Astrocyte (in vitro differentiated cells and primary cell): ENCODE measurements around the gene ZNF526. TPM values are rescaled to one million over a fixed set of nuclear protein-coding genes. Genes with fewer than 3 reads are reported as not detected.

Experiments used
- DNase-seq: peaks from one replicate; pipeline ENCODE4 v3.0.0-alpha.2; 2010; ENCODE audit warnings: low read depth
- FAIRE-seq: peaks from 2 replicates; lab custom pipeline; 2011; peaks lifted over from hg19 to GRCh38; lab: Jason Lieb, UNC
- H2AFZ ChIP-seq: 2 replicates; pipeline ENCODE4 v1.6.0; 2012; ENCODE audit warnings: low read depth, low read length, inconsistent platforms
- H3K27ac ChIP-seq: 2 replicates; pipeline ENCODE4 v1.5.1; 2011; ENCODE audit warnings: low read depth, low read length, inconsistent platforms
- H3K27me3 ChIP-seq: 2 replicates; pipeline ENCODE4 v1.6.0; 2011; ENCODE audit warnings: low read length, inconsistent platforms; ENCODE audit not compliant: insufficient read depth
- H3K36me3 ChIP-seq: 2 replicates; pipeline ENCODE4 v1.5.1; 2011; ENCODE audit warnings: low read length, inconsistent platforms; ENCODE audit not compliant: insufficient read depth
- H3K4me1 ChIP-seq: 2 replicates; pipeline ENCODE4 v1.5.1; 2011; ENCODE audit warnings: low read length, inconsistent platforms; ENCODE audit not compliant: insufficient read depth
- H3K4me2 ChIP-seq: 2 replicates; pipeline ENCODE4 v1.6.0; 2012; ENCODE audit warnings: low read length, inconsistent platforms
- H3K4me3 ChIP-seq: 2 replicates; pipeline ENCODE4 v1.5.1; 2011; ENCODE audit warnings: low read depth, mild to moderate bottlenecking, low read length, inconsistent platforms; ENCODE audit not compliant: insufficient read depth
- H3K79me2 ChIP-seq: 2 replicates; pipeline ENCODE4 v1.6.0; 2012; ENCODE audit warnings: mild to moderate bottlenecking, low read length, inconsistent platforms; ENCODE audit not compliant: insufficient read depth
- H3K9ac ChIP-seq: 2 replicates; pipeline ENCODE4 v1.6.0; 2012; ENCODE audit warnings: mild to moderate bottlenecking, low read length, inconsistent platforms
- H3K9me3 ChIP-seq: 2 replicates; pipeline ENCODE4 v1.5.1; 2012; ENCODE audit warnings: low read depth, mild to moderate bottlenecking, low read length, inconsistent platforms; ENCODE audit not compliant: insufficient read depth
- H4K20me1 ChIP-seq: 2 replicates; pipeline ENCODE4 v1.6.0; 2012; ENCODE audit warnings: low read length, inconsistent platforms; ENCODE audit not compliant: insufficient read depth
- H3K27ac Mint-ChIP-seq: one replicate; pipeline ENCODE4 v1.8.0; 2021; ENCODE audit warnings: mild to moderate bottlenecking, mixed read lengths; ENCODE audit not compliant: unreplicated experiment
- H3K27me3 Mint-ChIP-seq: one replicate; pipeline ENCODE4 v1.8.0; 2021; ENCODE audit warnings: low read depth, mixed read lengths; ENCODE audit not compliant: unreplicated experiment
- H3K36me3 Mint-ChIP-seq: one replicate; pipeline ENCODE4 v1.8.0; 2021; ENCODE audit warnings: low read depth, mixed read lengths; ENCODE audit not compliant: unreplicated experiment
- H3K4me1 Mint-ChIP-seq: one replicate; pipeline ENCODE4 v1.8.0; 2021; ENCODE audit warnings: low read depth, mixed read lengths; ENCODE audit not compliant: unreplicated experiment
- H3K4me3 Mint-ChIP-seq: one replicate; pipeline ENCODE4 v1.8.0; 2021; ENCODE audit warnings: mild to moderate bottlenecking, moderate library complexity, mixed read lengths; ENCODE audit not compliant: unreplicated experiment
- H3K9me3 Mint-ChIP-seq: one replicate; pipeline ENCODE4 v1.8.0; 2021; ENCODE audit warnings: mild to moderate bottlenecking, mixed read lengths; ENCODE audit not compliant: unreplicated experiment
- CTCF ChIP-seq: IDR thresholded peaks from 2 replicates; pipeline ENCODE4 v1.5.1; 2011; ENCODE audit warnings: low read depth, mild to moderate bottlenecking, inconsistent platforms, low read length, moderate library complexity; ENCODE audit not compliant: insufficient read depth
- EZH2 ChIP-seq: IDR thresholded peaks from 2 replicates; pipeline ENCODE4 v1.6.1; 2012; ENCODE audit warnings: mild to moderate bottlenecking, low read length, inconsistent platforms; ENCODE audit not compliant: insufficient read depth
- total RNA-seq: library from RNA; stranded (reverse); gene quantifications from 2 replicates; pipeline ENCODE4 v1.2.1, GENCODE V29; 2021

The ZNF526 gene
- total RNA-seq, 1 donor from 2014 or later = 20.2 TPM

GRCh38 chr19:42176649-42176989 lies 43.5 kb upstream of the ZNF526 start:
- peaks cover 20% of the 10 kb centered on the region for H4K20me1 ChIP-seq
- peaks cover 7% of the 10 kb centered on the region for H3K4me1 Mint-ChIP-seq
- peak overlapping the region; percentile 78 for H2AFZ ChIP-seq
- peak overlapping the region; percentile 70 for H3K9ac ChIP-seq
- H3K27me3 Mint-ChIP-seq = peaks cover 58% of the 10 kb centered on the region
- H3K4me3 ChIP-seq = peak overlapping the region; percentile 55
- H3K79me2 ChIP-seq = no peaks in the 10 kb centered on the region
- H3K9me3 ChIP-seq = no peaks in the 10 kb centered on the region
- H3K36me3 ChIP-seq = no peaks in the 10 kb centered on the region
- no peak overlapping the region for H3K27ac ChIP-seq
- no peak overlapping the region for H3K27ac Mint-ChIP-seq
- H3K4me3 Mint-ChIP-seq = peak overlapping the region; percentile 84
- peaks cover 52% of the 10 kb centered on the region for H3K27me3 ChIP-seq
- peak overlapping the region; percentile 100 for H3K4me2 ChIP-seq
- FAIRE-seq (no peak), DNase-seq (peak; percentile 8)
- H3K36me3 Mint-ChIP-seq = no peaks in the 10 kb centered on the region
- no peaks in the 10 kb centered on the region for H3K4me1 ChIP-seq
- no peak for TF ChIP-seq CTCF
- peak; percentile 1 for TF ChIP-seq EZH2
- no peaks in the 10 kb centered on the region for H3K9me3 Mint-ChIP-seq

DNA sequence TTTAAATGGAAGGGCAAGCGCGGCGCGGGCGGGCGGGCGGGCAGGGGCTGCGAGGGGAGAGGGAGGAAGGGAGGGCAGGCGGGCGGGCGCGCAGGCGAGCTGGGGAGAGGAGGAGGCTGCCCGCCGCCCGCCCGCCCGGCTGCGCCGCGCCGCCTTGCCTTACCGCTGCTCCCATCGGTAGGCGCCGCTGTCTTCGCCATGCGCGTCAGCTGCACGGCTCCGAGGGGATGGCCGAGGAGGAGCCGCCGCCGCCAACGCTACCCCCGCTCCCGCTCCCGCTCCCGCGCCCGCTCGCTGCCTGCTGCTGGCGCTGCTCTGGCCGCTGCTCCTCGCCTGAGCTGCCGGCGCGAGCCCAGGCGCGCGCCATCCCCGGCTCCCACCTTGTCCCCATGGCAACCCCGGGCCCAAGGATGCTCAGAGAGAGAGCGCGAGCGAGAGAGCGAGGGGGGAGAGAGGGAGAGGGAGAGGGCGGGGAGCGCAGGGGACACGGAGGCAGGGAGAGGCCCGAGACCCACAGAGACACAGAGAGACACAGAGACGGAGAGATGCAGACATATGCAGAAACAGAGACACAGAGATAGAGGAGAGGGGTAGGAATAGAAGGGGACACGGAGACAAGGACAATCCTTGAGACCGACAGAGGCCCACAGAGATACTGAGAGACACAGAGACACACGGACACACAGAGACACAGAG lies 43.0 kb upstream of the ZNF526 start:
- peak overlapping the region; percentile 45 for H2AFZ ChIP-seq
- Mint-ChIP-seq H3K36me3 (no peaks in the 10 kb centered on the region), H3K9me3 (no peaks in the 10 kb centered on the region), H3K4me1 (peaks cover 7% of the 10 kb centered on the region), H3K27ac (no peak overlapping the region), H3K27me3 (peaks cover 58% of the 10 kb centered on the region), H3K4me3 (no peak overlapping the region)
- H3K36me3 ChIP-seq = no peaks in the 10 kb centered on the region
- no peak for FAIRE-seq
- peak overlapping the region; percentile 100 for H3K4me2 ChIP-seq
- peaks cover 20% of the 10 kb centered on the region for H4K20me1 ChIP-seq
- H3K9me3 ChIP-seq = no peaks in the 10 kb centered on the region
- H3K9ac ChIP-seq = peak overlapping the region; percentile 30
- peaks cover 55% of the 10 kb centered on the region for H3K27me3 ChIP-seq
- no peak overlapping the region for H3K27ac ChIP-seq
- H3K79me2 ChIP-seq = no peaks in the 10 kb centered on the region
- no peaks in the 10 kb centered on the region for H3K4me1 ChIP-seq
- peak; percentile 72 for DNase-seq
- no peak overlapping the region for H3K4me3 ChIP-seq
- TF ChIP-seq CTCF (no peak), EZH2 (peak; percentile 9)

DNA sequence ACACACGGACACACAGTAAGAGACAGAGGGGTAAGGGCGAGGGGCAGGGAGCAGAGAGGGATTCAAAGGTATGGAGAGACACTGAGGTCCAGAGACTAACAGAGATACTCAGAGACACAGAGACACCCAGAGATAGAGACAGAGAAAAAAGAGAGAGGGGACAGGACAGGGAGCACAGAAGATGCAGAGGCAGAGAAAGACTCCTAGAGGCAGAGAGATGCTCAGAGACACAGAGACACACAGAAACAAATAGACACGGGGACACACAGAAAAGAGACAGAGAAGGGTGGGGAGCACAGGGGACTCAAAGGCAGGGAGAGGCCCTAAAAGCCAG lies 42.5 kb upstream of the ZNF526 start:
- Histone ChIP-seq H3K4me3 (no peak overlapping the region), H4K20me1 (peaks cover 20% of the 10 kb centered on the region), H3K9ac (peak overlapping the region; percentile 30), H3K27me3 (peaks cover 60% of the 10 kb centered on the region), H3K36me3 (no peaks in the 10 kb centered on the region), H3K4me1 (no peaks in the 10 kb centered on the region), H3K27ac (no peak overlapping the region), H3K4me2 (peak overlapping the region; percentile 100), H2AFZ (peak overlapping the region; percentile 45), H3K9me3 (no peaks in the 10 kb centered on the region), H3K79me2 (no peaks in the 10 kb centered on the region)
- FAIRE-seq (no peak), DNase-seq (no peak)
- TF ChIP-seq CTCF = no peak
- no peak for TF ChIP-seq EZH2
- Mint-ChIP-seq H3K27ac (no peak overlapping the region), H3K27me3 (peaks cover 58% of the 10 kb centered on the region), H3K4me3 (no peak overlapping the region), H3K4me1 (peaks cover 7% of the 10 kb centered on the region), H3K9me3 (no peaks in the 10 kb centered on the region), H3K36me3 (no peaks in the 10 kb centered on the region)
